Smooth muscle cell (in vitro differentiated cells): ENCODE data around the gene FKBP2. TPM values are rescaled to one million over a fixed set of nuclear protein-coding genes. Genes with fewer than 3 reads are reported as not detected.

Source experiments
- DNase-seq: peaks from one replicate; lab custom pipeline; 2025; ENCODE audit not compliant: unreplicated experiment; lab: John Stamatoyannopoulos, UW
- H2AFZ ChIP-seq: fragments of 200-600 bp; sonication (generic); 2 replicates; pipeline ENCODE4 v1.6.0; 2016; ENCODE audit warnings: antibody characterized with exemption, low read depth, mild to moderate bottlenecking
- H3F3A ChIP-seq: fragments of 200-600 bp; sonication (generic); 2 replicates; pipeline ENCODE4 v1.6.0; 2017; ENCODE audit warnings: antibody characterized with exemption, low read depth
- H3K27ac ChIP-seq: fragments of 200-600 bp; sonication (generic); 2 replicates; pipeline ENCODE4 v1.5.1; 2016; ENCODE audit warnings: low read depth, mild to moderate bottlenecking
- H3K27me3 ChIP-seq: fragments of 200-600 bp; sonication (generic); 2 replicates; pipeline ENCODE4 v1.6.1; 2016; ENCODE audit warnings: low read depth, mild to moderate bottlenecking
- H3K36me3 ChIP-seq: fragments of 200-600 bp; sonication (generic); 2 replicates; pipeline ENCODE4 v1.5.1; 2016; ENCODE audit warnings: low read depth
- H3K4me1 ChIP-seq: fragments of 200-600 bp; sonication (generic); 2 replicates; pipeline ENCODE4 v1.5.1; 2016; ENCODE audit warnings: low read depth
- H3K4me2 ChIP-seq: fragments of 200-600 bp; sonication (generic); 2 replicates; pipeline ENCODE4 v1.6.0; 2016; ENCODE audit warnings: mild to moderate bottlenecking
- H3K4me3 ChIP-seq: fragments of 200-600 bp; sonication (generic); 2 replicates; pipeline ENCODE4 v1.5.1; 2016; ENCODE audit warnings: mild to moderate bottlenecking
- H3K79me2 ChIP-seq: fragments of 200-600 bp; sonication (generic); 2 replicates; pipeline ENCODE4 v1.6.0; 2016; ENCODE audit warnings: low read depth, mild to moderate bottlenecking
- H3K9ac ChIP-seq: fragments of 200-600 bp; sonication (generic); 2 replicates; pipeline ENCODE4 v1.6.0; 2016; ENCODE audit warnings: low read depth
- H3K9me3 ChIP-seq: fragments of 200-600 bp; sonication (generic); replicated peaks from 2 replicates; pipeline ENCODE4 v1.5.1; 2016; ENCODE audit warnings: low read depth
- H4K20me1 ChIP-seq: fragments of 200-600 bp; sonication (generic); 2 replicates; pipeline ENCODE4 v1.6.0; 2016; ENCODE audit warnings: low read depth
- WGBS: methylation state at CpG from one replicate; pipeline ENCODE4 v1.1.7; 2016; ENCODE audit warnings: low lambda C conversion rate; 5-methylcytosine and 5-hydroxymethylcytosine counted together
- polyA plus RNA-seq: library from polyadenylated mRNA; unstranded; fragments of >200 nt; fragmentation: Nextera tagmentation; extraction: Ambion mirVana; gene quantifications from 2 replicates; pipeline ENCODE4 v1.2.1, GENCODE V29; 2016
- total RNA-seq: library from RNA; depleted of rRNA; stranded (reverse); fragments of >200 nt; gene quantifications from 2 replicates; pipeline ENCODE4 v1.2.3, GENCODE V29; 2014
- TF ChIP-seq, protein P1 (sequence below): fragments of 200-600 bp; sonication (generic); IDR thresholded peaks from 2 replicates; pipeline ENCODE4 v1.5.1; 2017; ENCODE audit warnings: borderline replicate concordance, mild to moderate bottlenecking, antibody characterized with exemption; ENCODE audit not compliant: insufficient read depth, poor library complexity, severe bottlenecking

Gene FKBP2
- total and polyA plus RNA-seq, 2 experiments from 2014 or later = 51.3 to 231 TPM

- Histone ChIP-seq H3K4me3 (peak within 1 kb of the TSS; percentile 63), H3K9ac (peak within 1 kb of the TSS; percentile 80), H3K4me1 (peaks cover 25% of the 10 kb centered on the region), H3K4me2 (peak within 1 kb of the TSS; percentile 92), H2AFZ (peak within 1 kb of the TSS; percentile 59), H3K27me3 (no peaks in the 10 kb centered on the region), H3K36me3 (no peaks in the 10 kb centered on the region), H3K79me2 (peaks cover 25% of the 10 kb centered on the region), H4K20me1 (peaks cover 28% of the 10 kb centered on the region), H3F3A (peaks cover 7% of the 10 kb centered on the region), H3K9me3 (no peaks in the 10 kb centered on the region), H3K27ac (peak within 1 kb of the TSS; percentile 87)
- TF ChIP-seq, protein P1, sequence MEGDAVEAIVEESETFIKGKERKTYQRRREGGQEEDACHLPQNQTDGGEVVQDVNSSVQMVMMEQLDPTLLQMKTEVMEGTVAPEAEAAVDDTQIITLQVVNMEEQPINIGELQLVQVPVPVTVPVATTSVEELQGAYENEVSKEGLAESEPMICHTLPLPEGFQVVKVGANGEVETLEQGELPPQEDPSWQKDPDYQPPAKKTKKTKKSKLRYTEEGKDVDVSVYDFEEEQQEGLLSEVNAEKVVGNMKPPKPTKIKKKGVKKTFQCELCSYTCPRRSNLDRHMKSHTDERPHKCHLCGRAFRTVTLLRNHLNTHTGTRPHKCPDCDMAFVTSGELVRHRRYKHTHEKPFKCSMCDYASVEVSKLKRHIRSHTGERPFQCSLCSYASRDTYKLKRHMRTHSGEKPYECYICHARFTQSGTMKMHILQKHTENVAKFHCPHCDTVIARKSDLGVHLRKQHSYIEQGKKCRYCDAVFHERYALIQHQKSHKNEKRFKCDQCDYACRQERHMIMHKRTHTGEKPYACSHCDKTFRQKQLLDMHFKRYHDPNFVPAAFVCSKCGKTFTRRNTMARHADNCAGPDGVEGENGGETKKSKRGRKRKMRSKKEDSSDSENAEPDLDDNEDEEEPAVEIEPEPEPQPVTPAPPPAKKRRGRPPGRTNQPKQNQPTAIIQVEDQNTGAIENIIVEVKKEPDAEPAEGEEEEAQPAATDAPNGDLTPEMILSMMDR = no peak
- DNase-seq = peak; percentile 72
- 1% methylated on average over 43 of the region's 74 CpGs for WGBS
Measured at GRCh38 chr11:64246871-64247728, 6.2 kb downstream of the FKBP2 start, which contains the start of gene PPP1R14B. TSS of gene PPP1R14B (minus strand) at chr11:64246943. CDS start at chr11:64246673, 270 bp downstream.

- Histone ChIP-seq H3K79me2 (peaks cover 23% of the 10 kb centered on the region), H3K9ac (peak overlapping the region; percentile 23), H2AFZ (no peak overlapping the region), H3K27me3 (no peaks in the 10 kb centered on the region), H3K4me1 (peaks cover 23% of the 10 kb centered on the region), H3K4me3 (peak overlapping the region; percentile 57), H3K27ac (peak overlapping the region; percentile 75), H3K9me3 (no peaks in the 10 kb centered on the region), H3K4me2 (peak overlapping the region; percentile 92), H3K36me3 (no peaks in the 10 kb centered on the region), H3F3A (peaks cover 7% of the 10 kb centered on the region), H4K20me1 (peaks cover 25% of the 10 kb centered on the region)
- no peak for DNase-seq
- WGBS = 38% methylated on average over 31 of the region's 31 CpGs
- TF ChIP-seq, protein P1 = no peak
Measured at GRCh38 chr11:64247729-64248531, 7.0 kb downstream of the FKBP2 start.

DNA sequence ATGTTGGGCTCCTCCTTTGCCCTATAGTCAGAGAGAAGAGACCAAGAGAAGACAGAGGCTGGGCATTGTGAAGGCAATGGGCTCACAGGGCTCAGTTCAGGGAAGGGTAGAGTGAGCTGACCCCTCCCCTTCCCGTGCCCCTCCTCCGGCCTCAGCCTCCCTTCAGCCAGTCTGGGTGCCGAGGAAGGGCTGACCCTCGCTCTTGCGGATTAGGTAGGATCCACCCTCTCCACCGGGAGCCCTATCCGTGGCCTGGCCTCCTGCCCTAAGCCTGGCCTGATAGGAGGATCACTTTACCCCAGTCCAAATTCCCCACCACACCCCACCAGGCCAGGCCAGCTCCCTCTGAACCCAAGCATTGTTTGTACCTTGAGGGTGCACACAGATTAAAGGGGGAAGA is 7.7 kb downstream of the FKBP2 start:
- Histone ChIP-seq H3K27me3 (no peaks in the 10 kb centered on the region), H3K4me3 (no peak overlapping the region), H4K20me1 (peaks cover 25% of the 10 kb centered on the region), H3K27ac (no peak overlapping the region), H3F3A (peaks cover 7% of the 10 kb centered on the region), H3K79me2 (peaks cover 23% of the 10 kb centered on the region), H3K4me1 (peaks cover 23% of the 10 kb centered on the region), H3K36me3 (no peaks in the 10 kb centered on the region), H3K9me3 (no peaks in the 10 kb centered on the region), H3K4me2 (no peak overlapping the region), H2AFZ (no peak overlapping the region), H3K9ac (no peak overlapping the region)
- WGBS = 59% methylated on average over 6 of the region's 7 CpGs
- DNase-seq = no peak
- TF ChIP-seq, protein P1 = no peak
